ENCODE data around the gene MT1E.
A peak's percentile ranks its signal among the peaks of the same experiment; 100 is the strongest.
"Not testable (repeated sequence)": the region's sequence is repeated elsewhere in the genome, so short reads cannot be mapped to it uniquely, and the experiment has no call there.

Gene MT1E

DNA sequence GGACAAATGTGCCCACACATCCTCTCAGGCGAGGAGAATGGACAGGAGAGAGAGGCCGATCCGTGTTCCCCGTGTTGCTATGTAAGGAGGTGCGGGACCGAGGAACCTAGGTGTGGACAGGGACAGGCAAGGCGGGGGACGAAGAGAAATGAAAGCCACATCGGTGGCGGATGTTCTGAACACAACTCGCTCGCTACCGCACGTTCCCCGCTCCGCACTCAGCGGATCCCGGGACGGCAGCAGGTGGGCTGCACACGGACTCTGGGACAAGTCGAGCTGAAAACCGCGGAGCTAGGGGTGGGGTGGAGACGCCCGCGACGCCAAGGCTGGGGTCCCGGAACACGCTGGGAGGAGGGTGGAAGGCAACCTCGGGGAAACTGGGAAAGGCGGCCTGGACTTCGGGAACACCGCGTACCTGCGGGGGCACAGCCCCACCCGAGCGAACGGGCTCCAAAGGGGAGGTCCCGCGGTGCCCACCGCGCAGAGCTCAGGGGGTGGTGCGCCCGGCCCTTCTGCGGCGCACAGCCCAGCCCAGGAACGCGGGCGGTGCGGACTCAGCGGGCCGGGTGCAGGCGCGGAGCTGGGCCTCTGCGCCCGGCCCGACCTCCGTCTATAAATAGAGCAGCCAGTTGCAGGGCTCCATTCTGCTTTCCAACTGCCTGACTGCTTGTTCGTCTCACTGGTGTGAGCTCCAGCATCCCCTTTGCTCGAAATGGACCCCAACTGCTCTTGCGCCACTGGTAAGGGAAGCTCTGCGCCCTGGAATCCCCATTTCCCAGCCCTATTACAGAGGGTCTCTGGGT lies at the start of gene MT1E:
TSS of gene MT1E (plus strand) at position 642 of the 803 bp plus-strand sequence. CDS start at position 713, 71 bp downstream.
- no peak for DNase-seq (ENCODE audit: low spot score)

DNA sequence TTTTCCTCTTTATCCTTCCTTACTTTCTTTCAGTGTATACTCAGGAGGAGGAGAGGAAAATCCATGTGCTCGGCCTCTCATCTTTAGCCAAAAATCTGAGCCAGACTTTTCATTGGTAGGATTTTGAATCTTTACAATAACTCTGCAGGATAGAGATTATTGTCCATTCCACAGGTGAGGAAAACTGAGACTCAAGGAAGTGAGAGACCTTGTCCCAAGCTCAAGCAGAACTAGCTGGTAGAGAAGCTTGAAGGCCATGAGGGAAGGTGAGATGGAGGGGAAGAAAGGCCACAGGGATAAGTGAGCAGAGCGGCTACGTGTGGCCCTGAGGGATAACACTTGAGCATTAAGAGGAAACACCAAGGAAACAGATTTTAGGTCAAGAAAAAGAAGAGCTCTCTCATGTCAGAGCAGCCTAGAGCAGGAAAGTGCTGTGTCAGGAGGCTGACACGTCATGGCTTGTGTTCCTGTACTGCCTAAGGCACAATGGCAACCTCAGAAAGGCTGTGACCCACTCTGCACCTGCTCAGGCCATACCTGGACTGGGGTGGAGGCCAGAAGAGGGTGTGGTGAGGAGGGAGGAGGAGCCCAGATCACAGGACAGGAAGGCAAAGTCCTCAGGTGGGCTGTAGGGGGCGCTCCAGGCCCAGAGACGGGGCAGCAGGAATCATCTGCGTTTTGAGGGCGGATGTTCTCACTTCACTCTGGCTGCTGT lies 48.8 kb upstream of the MT1E start:
- peak; percentile 86 for DNase-seq (ENCODE audit: low spot score)

DNA sequence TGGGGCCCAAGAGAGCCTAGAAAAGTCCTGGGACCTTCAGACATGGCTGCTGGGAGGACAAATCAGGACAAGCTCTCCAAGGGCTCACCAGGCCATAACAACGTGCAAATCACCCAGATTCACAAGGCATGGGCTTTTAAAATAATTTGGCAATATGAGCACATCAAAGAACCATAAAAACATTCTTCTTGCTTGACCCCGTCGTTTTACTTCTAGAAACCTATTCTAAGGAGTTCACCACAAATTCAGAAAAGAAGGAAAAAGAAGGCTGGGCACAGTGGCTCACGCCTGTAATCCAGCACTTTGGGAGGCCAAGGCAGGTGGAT lies 48.3 kb upstream of the MT1E start:
- no peak for DNase-seq (ENCODE audit: low spot score)

DNA sequence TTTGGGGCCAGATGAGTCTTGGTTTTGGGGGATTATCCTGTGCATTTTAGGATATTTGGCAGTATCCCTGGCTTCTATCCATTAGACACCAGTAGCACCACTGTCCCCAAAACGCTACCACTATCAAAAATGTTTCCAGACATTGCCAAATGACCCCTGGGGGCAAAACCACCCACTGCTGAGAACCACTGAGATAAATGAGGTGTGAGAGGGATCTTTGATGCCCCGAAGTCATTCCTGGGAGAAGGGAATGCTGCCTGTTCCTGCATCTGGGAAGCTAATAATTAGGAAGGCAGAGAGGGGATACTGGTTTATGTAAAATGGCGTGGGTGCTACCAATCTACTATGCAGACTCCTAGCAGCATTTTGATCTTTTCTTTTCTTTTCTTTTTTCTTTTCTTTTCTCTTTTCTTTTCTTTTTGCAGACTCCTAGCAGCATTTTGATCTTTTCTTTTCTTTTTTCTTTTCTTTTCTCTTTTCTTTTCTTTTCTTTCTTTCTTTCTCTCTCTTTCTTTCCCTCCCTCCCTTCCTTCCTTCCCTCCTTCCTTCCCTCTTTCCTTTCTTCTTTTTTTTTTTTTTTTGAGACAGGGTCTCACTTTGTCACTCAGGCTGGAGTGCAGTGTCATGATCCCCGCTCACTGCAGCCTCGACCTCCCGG lies 45.1 kb upstream of the MT1E start:
- no peak for DNase-seq (ENCODE audit: low spot score)

DNA sequence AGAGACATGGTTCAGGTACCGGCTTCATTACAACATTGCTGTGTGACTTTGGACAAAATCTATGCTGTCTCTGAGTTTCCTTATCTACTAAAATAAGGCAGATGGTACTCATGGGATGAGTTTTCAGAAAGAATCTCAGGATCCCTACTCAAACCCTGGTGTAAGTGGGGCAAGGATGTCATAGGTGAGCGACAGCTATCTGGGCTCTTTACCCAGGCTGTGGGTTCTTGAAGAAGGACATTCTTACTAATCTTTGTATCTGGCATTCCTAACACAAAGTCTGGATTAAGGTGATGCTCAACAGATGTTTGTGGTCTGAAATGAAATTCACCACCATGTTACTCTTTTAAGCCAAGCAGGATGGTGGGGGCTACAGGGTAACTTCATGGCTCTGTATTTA lies 42.7 kb upstream of the MT1E start:
- DNase-seq (ENCODE audit: low spot score), result not testable (repeated sequence)

DNA sequence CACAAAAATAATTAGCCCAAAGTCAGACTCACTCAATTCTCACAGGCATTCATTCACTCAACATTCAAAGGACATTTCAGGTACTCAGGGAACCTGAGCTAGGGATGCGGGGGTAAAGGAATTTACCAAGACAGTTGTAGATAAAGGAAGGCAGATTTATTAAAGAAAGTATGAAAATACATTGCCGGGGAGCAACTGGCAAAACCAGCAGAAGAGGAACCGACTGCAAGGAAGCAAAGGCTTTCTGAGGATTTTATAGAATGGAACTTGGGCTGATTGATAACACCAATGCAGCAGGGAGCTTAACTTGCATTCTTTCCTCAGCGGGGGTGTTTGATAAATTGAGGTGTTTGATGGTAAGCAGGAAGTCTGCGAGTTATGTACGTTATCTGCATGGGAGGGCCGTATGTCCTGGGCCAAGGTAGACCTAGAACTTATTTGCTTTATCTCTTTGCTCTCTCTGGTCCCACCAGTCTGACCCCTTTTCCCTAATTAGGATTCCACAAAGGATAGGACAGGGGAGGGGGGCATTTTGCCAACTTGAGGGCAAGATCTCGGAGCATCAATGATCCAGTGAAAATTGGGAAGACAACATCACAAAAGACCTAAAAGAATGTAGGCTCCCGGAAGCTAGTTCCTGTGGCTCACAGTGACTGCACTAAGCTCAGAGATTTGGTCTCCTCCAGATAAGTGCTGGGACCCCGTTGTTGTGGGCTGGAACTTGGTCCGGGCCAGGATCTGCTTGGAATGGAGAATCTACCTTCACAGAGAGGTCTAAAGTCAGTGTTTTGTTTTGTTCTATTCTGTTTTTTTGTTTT lies 42.0 kb upstream of the MT1E start:
- no peak for DNase-seq (ENCODE audit: low spot score)

DNA sequence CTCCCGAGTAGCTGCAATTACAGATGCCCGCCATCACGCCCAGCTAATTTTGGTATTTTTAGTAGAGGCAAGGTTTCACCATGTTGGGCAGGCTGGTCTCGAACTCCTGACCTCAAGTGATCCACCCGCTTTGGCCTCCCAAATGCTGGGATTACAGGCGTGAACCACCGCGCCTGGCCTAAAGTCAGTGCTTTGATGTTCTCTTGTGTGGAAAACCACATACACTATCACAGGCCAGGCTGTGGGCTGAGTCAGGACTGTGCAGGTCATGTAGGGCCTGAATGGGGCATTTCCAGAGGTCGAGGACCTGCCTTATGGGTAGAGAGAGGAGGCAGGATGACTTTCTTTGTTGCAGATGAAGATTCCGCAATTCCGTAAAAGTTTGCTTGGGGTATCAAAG lies 41.3 kb upstream of the MT1E start:
- no peak for DNase-seq (ENCODE audit: low spot score)

DNA sequence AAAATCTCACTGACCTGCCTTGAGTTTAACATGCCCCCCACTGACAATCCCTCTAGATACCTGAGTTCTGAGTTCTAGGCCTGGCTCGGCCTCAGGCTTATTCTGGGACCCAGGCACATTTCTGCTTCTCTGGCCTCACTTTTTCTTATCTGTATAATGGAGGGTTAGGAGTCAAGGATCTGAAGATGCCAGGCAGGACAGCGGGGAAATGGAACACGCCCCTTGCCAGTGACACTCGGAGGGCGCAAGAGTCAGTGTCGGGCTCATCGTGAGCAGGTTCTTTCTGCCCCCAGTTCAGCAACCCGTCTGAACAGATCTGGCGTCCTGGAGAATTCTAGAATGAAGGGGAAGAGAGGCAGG lies 36.8 kb upstream of the MT1E start:
- no peak for DNase-seq (ENCODE audit: low spot score)

DNA sequence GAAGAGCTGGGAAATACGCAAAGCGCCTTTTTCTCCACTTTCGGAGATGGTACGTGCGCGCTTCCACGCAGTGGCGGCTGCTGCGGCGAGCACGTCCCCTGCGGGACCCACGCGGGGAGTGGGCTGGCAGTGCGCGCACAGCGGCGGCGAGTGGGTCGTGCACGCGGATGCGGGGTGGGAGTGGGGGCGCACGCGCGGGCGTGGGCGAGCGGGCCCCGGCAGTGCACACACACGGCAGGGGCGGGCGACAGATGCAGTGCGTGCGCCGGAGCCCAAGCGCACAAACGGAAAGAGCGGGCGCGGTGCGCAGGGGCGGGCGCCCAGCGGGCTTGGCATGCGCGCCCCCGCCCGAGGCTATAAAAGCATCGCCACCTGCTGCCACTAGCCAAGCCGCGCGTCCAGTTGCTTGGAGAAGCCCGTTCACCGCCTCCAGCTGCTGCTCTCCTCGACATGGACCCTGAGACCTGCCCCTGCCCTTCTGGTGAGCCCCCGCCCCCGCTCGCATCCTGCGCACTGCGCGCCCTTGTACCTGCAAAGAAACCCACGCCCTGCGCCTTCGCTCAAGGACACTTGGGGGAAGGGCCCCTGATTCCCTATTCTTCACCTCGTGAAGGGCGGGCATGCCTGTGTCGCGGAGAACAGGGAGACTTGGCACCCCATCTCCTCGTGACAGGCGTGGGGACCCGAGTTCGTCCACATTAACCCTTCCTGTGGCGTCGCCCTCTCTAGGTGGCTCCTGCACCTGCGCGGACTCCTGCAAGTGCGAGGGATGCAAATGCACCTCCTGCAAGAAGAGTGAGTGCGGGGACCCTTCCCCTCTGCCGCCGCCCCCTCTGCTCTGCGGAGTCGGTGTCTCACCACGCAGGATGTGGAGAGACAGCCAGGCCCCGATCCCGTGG lies 36.2 kb upstream of the MT1E start, which contains the start of gene MT3:
TSS of gene MT3 (plus strand) at position 388 of the 899 bp plus-strand sequence. CDS start at position 451, 63 bp downstream.
- DNase-seq (ENCODE audit: low spot score), result no peak

DNA sequence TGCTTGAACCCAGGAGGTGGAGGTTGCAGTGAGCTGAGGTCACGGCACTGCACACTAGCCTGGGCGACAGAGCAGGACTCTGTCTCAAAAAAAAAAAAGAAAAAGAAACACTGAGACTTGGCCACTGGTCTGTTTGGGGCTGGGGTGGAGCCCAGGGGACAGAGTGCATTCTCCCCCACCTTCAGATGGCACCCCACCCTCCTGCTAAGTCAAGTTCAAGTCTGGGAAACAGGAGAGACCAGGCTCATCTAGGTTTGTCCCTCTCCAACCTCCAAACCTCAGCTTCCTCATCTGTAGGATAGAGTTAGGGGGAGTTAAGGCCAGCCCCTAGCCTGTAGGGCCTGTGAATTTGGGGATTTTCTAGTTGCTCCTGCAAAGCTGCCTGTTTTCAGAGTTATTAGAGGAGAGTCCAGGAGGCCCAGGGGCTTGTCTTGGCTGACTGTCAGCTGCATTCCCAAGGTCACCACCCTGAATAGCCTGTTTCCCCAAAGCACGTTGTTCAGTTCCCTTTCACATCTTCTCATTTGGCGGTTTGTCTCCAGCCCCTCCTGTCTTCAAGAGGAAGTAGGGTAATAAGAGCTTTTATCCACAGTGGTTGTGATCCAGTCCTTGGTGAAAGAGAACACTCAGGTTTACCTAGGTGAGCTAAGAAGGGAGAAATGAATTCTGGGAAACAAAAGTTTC lies 34.1 kb upstream of the MT1E start:
- DNase-seq (ENCODE audit: low spot score), result no peak

DNA sequence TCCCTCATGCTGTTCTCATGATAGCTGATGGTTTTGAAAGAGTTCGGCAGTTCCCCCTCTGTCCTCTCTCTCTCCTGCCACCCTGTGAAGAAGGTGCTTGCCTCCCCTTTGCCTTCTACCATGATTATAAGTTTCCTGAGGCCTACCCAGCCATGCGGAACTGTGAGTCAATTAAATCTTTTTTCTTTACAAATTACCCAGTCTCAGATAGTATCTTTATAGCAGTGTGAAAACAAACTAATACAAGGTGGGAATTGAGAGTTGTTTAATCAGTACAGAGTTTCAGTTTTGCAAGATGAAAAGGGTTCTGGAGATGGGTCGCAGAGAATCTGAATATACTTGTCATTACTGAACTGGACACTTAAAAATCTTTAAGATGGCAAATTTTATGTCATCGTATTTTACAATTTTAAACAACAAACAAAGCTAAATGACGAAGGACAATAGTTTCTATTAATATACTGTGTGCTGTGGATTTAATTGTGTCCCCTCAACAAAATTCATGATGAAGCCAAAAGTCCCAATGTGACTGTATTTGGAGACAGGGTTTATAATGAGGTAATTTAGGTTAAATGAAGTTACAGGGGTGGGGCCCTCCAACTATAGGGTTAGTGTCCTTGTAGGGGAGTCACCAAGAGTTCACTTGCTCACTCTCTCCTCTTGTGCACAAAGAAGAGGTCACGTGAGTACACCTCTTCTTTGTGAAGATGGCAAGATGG lies 31.8 kb upstream of the MT1E start:
- DNase-seq (ENCODE audit: low spot score), result no peak

DNA sequence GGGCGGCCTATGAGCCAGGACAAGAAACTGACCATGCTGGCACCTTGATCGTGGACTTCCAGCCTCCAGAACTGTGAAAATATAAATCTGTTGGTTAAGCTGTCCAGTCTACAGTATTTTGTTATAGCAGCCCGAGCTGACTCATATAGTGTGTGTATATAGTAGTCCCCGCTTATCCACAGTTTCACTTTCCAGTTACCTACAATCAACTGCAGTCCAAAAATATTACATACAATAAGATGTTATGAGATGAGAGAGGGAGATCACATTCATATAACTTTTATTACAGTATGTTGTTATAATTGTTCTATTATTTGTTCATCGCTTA lies 31.3 kb upstream of the MT1E start:
- DNase-seq (ENCODE audit: low spot score), result no peak

DNA sequence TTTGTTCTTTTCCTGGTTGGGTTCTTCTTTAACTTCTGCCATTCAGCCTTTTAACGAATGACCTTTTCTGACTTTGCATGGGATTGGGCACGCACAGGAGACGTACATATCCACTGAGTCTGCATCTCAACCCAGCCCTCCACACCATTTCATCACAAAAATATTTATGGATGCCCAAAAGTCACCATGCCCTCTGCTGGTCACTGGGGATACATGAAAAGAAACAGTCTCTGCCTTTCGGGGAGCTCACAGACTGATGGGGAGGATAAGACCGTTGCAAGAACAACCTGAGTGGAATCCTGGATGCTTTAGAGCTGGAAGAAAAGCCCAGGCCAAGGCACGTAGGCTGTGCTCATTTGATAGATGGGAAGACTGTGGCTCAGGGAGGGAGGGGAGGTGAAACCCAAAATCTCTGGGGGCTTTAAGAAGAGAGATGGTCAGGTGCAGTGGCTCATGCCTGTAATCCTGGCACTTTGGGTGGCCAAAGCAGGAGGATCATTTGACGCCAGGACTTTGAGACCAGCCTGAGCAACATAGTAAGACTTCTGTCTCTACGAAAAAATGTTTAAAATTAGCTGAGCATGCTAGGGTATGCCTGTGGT lies 25.1 kb upstream of the MT1E start:
- DNase-seq (ENCODE audit: low spot score), result peak; percentile 48

DNA sequence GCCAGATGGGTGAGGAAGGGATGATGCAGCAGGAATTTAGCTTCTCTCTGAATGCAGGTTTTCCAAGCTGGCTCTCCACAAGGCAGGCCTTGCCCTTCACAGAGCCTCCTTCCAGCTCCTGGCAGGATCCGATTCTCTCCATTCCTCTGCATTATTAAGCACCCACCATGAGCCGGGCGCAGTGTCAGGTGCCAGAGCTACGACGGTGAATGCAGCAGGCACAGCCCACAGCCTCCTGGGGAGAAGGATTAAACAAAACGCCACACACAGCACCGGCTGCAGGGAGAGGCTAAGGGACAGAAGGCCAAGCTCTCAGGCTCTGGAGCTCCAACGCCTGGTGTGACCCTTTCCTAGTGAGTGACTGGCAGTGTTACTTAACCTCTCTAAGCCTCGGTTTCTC lies 24.3 kb upstream of the MT1E start:
- DNase-seq (ENCODE audit: low spot score), result no peak

DNA sequence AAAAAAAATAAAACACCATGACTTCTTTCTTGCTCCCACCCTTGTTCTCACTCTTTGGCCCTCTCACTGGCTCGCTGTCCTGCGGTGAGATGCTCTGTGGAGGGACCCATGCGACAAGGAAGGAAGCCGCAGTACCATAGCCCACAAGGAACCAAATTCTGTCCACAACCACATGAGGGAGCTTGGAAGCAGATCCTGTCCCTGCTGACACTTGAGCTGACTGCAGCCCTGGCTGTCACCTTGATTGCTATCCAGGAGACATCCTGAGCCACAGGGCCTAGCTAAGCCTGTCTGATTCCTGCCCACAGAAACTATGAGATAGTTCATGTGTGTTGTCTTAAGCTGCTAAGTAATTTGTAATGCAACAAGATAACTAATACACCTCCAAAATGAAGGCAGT lies 22.0 kb upstream of the MT1E start:
- no peak for DNase-seq (ENCODE audit: low spot score)

DNA sequence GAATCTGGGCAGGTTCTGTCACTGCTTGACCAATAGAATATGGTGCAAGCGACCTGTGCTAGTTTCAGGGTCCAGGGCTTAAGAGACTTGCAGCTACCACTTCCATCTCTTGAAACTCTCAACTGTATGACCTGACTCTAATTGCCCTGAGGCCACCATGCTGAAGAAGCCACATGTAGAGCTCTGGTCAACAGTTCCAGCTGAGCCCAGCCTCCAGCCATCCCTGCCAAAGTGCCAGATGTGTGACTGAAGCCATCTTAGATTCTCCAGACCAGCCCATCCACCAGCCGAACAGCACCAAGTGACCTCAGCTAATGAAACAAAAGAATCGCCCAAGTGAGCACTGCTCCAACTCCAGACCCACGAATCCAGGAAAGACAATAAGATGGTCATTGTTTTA lies 20.6 kb upstream of the MT1E start:
- no peak for DNase-seq (ENCODE audit: low spot score)

DNA sequence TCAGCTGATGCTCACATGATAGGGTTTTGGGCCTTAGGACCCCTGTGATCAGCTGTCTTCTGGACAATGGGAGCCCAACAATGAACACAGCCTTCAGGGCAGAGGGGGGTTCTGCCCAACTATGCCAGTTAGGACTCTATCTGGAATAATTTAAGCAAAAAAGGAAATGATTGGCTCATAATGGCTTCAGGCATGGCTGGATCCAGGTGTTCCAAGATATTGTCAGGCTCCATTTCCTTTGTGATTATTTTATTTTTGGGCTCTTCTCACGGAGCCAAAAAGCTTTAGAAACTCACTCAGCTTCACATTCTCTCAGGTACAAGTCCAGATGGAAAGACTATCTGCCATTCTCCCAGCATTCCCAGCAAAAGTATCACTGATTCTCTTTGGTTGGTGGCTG lies 20.1 kb upstream of the MT1E start:
- DNase-seq (ENCODE audit: low spot score), result no peak

DNA sequence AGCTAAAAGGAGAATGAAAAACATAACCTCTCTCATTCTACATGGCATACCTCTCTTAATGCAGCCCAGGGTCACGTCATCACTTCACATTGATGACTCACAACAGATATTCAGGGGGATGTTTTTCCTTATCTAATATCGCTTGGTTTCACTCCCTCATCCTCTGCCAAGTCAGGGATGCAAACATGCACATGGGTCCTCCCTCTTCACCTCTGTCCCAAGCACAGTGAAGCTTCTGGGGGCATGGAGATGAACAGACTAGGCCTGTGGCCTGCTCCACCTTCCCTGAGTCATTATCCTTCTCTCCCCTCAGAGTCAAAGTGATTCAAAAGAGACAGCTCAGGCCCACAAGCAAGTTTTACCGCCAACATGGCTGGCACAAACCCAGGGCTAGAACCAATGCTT lies 19.5 kb upstream of the MT1E start:
- no peak for DNase-seq (ENCODE audit: low spot score)

DNA sequence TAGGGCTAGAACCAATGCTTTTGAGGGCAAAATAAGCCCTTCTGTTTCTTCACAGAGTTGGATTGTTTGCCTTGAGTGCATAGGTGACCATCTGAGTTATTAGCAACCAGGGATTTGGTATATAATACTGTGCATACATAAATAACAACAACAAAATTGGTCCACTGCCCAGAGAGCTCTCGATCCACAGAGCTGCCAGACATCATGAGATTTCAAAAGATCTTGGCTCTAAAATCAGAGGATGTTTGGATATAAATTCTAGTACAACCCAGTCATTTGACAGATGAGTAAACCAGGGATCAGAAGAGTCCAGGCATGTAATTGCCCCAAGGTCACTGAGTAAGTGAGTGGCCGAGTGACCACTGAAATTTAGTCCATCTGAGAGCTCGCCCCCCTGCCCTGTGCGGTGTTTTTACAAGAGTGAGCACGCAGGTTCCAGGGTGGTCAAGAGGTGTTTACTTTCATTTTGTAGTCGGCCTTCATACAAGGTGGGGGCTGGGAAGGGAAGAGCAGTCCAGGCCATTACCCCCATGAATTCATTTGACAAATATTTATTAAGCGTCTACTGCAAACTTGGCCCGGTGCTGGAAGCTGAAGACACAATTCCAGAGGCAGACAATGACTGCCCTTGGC lies 19.0 kb upstream of the MT1E start:
- DNase-seq (ENCODE audit: low spot score), result no peak
